Kidney epithelial cell (primary cell): Measurements from ENCODE around the gene HERC6. TPM values are rescaled to one million over a fixed set of nuclear protein-coding genes. Genes with fewer than 3 reads are reported as not detected.

Experiments used
- DNase-seq: peaks from one replicate; pipeline ENCODE4 v3.0.0-alpha.2; 2010; ENCODE audit warnings: low read depth
- H3K27me3 ChIP-seq: 2 replicates; pipeline ENCODE4 v1.6.0; 2011; ENCODE audit warnings: low read length; ENCODE audit not compliant: control insufficient read depth, insufficient read depth
- H3K36me3 ChIP-seq: 2 replicates; pipeline ENCODE4 v1.5.1; 2011; ENCODE audit warnings: low read length; ENCODE audit not compliant: control insufficient read depth, insufficient read depth
- H3K4me3 ChIP-seq: 2 replicates; pipeline ENCODE4 v1.5.1; 2011; ENCODE audit warnings: low read depth, mild to moderate bottlenecking, control low read depth, low read length
- total RNA-seq: library from RNA; depleted of rRNA; stranded (reverse); fragments of >200 nt; gene quantifications from 2 replicates; pipeline ENCODE4 v1.2.3, GENCODE V29; 2015
- TF ChIP-seq, protein P1 (sequence below): IDR thresholded peaks from 2 replicates; pipeline ENCODE4 v1.5.1; 2011; ENCODE audit warnings: mild to moderate bottlenecking, moderate library complexity, low read length, control low read depth, inconsistent platforms; ENCODE audit not compliant: insufficient read depth, poor library complexity, severe bottlenecking

Gene HERC6
- total RNA-seq, 1 donor from 2014 or later: 16.4 TPM

DNA sequence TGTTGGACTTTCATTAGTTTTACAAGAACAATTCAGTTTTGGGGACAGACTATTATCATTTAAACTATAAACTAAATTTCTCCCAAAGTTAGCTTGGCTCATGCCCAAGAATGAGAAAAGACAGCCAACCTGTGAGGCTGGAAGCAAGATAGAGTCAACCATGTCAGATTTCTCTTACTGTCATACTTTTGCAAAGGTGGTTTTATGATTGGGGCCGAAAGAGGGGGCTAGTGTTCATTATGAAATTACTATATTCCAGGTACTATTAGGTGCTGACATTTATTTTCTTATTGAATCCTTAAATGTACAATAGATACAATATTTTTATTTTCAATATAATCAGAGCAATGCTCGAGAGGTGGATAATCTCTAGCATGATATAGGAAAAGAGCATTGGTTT, 30.6 kb downstream of the HERC6 start:
- TF ChIP-seq, protein P1, sequence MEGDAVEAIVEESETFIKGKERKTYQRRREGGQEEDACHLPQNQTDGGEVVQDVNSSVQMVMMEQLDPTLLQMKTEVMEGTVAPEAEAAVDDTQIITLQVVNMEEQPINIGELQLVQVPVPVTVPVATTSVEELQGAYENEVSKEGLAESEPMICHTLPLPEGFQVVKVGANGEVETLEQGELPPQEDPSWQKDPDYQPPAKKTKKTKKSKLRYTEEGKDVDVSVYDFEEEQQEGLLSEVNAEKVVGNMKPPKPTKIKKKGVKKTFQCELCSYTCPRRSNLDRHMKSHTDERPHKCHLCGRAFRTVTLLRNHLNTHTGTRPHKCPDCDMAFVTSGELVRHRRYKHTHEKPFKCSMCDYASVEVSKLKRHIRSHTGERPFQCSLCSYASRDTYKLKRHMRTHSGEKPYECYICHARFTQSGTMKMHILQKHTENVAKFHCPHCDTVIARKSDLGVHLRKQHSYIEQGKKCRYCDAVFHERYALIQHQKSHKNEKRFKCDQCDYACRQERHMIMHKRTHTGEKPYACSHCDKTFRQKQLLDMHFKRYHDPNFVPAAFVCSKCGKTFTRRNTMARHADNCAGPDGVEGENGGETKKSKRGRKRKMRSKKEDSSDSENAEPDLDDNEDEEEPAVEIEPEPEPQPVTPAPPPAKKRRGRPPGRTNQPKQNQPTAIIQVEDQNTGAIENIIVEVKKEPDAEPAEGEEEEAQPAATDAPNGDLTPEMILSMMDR: no peak
- no peaks in the 10 kb centered on the region for H3K27me3 ChIP-seq
- no peak overlapping the region for H3K4me3 ChIP-seq
- no peak for DNase-seq
- no peaks in the 10 kb centered on the region for H3K36me3 ChIP-seq

- H3K4me3 ChIP-seq: no peak overlapping the region
- TF ChIP-seq, protein P1: no peak
- no peaks in the 10 kb centered on the region for H3K27me3 ChIP-seq
- no peaks in the 10 kb centered on the region for H3K36me3 ChIP-seq
- no peak for DNase-seq
Measured at GRCh38 chr4:88409789-88410188, 31.1 kb downstream of the HERC6 start.

DNA sequence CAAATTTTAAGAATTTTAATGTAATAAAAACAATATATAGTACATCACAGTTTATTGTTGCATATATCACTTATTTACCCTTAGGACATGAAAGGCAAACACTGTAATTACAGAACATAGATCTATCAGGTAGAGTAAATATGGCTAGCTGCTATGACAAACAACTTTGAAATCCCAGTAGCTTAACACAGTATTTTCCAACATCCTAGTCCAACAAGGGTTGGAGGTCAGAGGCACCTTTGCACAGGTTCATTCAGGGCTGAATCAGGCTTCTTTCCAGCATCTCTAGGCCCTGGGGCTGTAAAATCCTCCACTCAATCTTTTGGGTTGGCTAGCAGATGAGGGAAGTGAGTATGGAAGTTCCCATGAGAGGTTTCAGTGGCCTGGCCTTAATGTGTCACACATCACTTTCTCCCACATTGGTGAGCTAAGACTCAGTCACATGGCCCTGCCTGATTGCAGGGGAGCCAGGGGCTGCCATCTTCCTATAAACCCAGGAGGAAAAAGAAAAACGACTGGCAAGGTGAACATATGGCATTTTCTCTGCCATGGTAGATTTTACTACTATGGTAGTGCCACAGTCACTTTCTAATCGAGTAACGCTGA, 32.9 kb downstream of the HERC6 start:
- Histone ChIP-seq H3K4me3 (no peak overlapping the region), H3K36me3 (no peaks in the 10 kb centered on the region), H3K27me3 (no peaks in the 10 kb centered on the region)
- TF ChIP-seq, protein P1: no peak
- DNase-seq: no peak

GRCh38 chr4:88413801-88414200, 35.1 kb downstream of the HERC6 start:
- Histone ChIP-seq H3K4me3 (no peak overlapping the region), H3K27me3 (no peaks in the 10 kb centered on the region), H3K36me3 (no peaks in the 10 kb centered on the region)
- no peak for DNase-seq
- TF ChIP-seq, protein P1: no peak

GRCh38 chr4:88414755-88415154, 36.1 kb downstream of the HERC6 start:
- Histone ChIP-seq H3K27me3 (no peaks in the 10 kb centered on the region), H3K4me3 (no peak overlapping the region), H3K36me3 (no peaks in the 10 kb centered on the region)
- TF ChIP-seq, protein P1: no peak
- DNase-seq: no peak

GRCh38 chr4:88415982-88416381, 37.3 kb downstream of the HERC6 start:
- DNase-seq: no peak
- Histone ChIP-seq H3K4me3 (no peak overlapping the region), H3K36me3 (no peaks in the 10 kb centered on the region), H3K27me3 (no peaks in the 10 kb centered on the region)
- TF ChIP-seq, protein P1: no peak
